Mucosa of descending colon (tissue), 3 donors: ENCODE measurements around the gene BCKDK. TPM values are rescaled to one million over a fixed set of nuclear protein-coding genes. Genes with fewer than 3 reads are reported as not detected.

Experiments used
- ATAC-seq: fragments of 200-7000 bp; cut with Tn5 transposase; one replicate; pipeline ENCODE4 v1.9.1; 2020; ENCODE audit warnings: mild to moderate bottlenecking, moderate library complexity
- DNase-seq, 3 donors: peaks; one replicate each; pipeline ENCODE4 v3.0.0-alpha.2; 2020
- H3K36me3 ChIP-seq: fragments of 200-600 bp; one replicate; pipeline ENCODE4 v1.8.0; 2021; ENCODE audit warnings: low read depth, mild to moderate bottlenecking
- H3K4me1 ChIP-seq: fragments of 200-600 bp; one replicate; pipeline ENCODE4 v1.8.0; 2021; ENCODE audit warnings: low read depth, mild to moderate bottlenecking
- H3K4me3 ChIP-seq: fragments of 200-600 bp; one replicate; pipeline ENCODE4 v1.8.0; 2021; ENCODE audit warnings: mild to moderate bottlenecking
- H3K9me3 ChIP-seq: fragments of 200-600 bp; one replicate; pipeline ENCODE4 v1.8.0; 2021; ENCODE audit warnings: mild to moderate bottlenecking
- CTCF ChIP-seq: fragments of 200-600 bp; IDR thresholded peaks from one replicate; pipeline ENCODE4 v1.8.0; 2022; ENCODE audit warnings: antibody characterized with exemption, mild to moderate bottlenecking
- intact Hi-C, 2 donors: fragments of 100-400 bp; cut with DNase I in 1 of 2; cut with micrococcal nuclease in 1 of 2; formaldehyde crosslinking; loops; one replicate each; pipeline versions ENCODE4 v1.11.0 to v1.11.1; 2022; cut with DNase I, micrococcal nuclease
- total RNA-seq, 3 donors: library from RNA; stranded (reverse); fragmentation: NEBNext Ultra II Directional in 2 of 3; extraction: Animal tissue kit (Norgen Biotek cat#: 25700) in 2 of 3; gene quantifications; one replicate each; pipeline versions ENCODE4 v1.2.1 to v1.2.4, GENCODE V29; 2021 to 2023
- donor health status: DM: no; HTN: no; CAD: no; lungs with moderate emphysema.
- donor health status: DM: no; HTN: no; CAD: no.
- donor health status: DM: no; HTN: yes; CAD: no.

The BCKDK gene
- total RNA-seq, 3 donors from 2014 or later = 31.7 to 40.1 (median 36.6) TPM

- H3K9me3 ChIP-seq = no peaks in the 10 kb centered on the region
- ATAC-seq = peak; percentile 60
- peaks cover 71% of the 10 kb centered on the region for H3K4me1 ChIP-seq
- no peaks in the 10 kb centered on the region for H3K36me3 ChIP-seq
- intact Hi-C loops = no loop called here
- no peak for TF ChIP-seq CTCF
- H3K4me3 ChIP-seq = no peak overlapping the region
- peak; percentile 82 to 84 (median 83) for DNase-seq
These were observed 23.7 kb downstream of the BCKDK start for GRCh38 chr16:31131841-31132271.

- Histone ChIP-seq H3K4me1 (peaks cover 67% of the 10 kb centered on the region), H3K9me3 (no peaks in the 10 kb centered on the region), H3K36me3 (no peaks in the 10 kb centered on the region), H3K4me3 (no peak overlapping the region)
- DNase-seq (peak in 1 of 3 donors; percentile 58), ATAC-seq (no peak)
- no peak for TF ChIP-seq CTCF
- intact Hi-C loops = no loop called here
These were observed 24.3 kb downstream of the BCKDK start for GRCh38 chr16:31132303-31132979.

- ATAC-seq = no peak
- peaks cover 61% of the 10 kb centered on the region for H3K4me1 ChIP-seq
- H3K4me3 ChIP-seq = no peak overlapping the region
- no peaks in the 10 kb centered on the region for H3K9me3 ChIP-seq
- intact Hi-C loops = no loop called here
- no peak for TF ChIP-seq CTCF
- no peak for DNase-seq
- no peaks in the 10 kb centered on the region for H3K36me3 ChIP-seq
These were observed 24.9 kb downstream of the BCKDK start for GRCh38 chr16:31133046-31133501.

- TF ChIP-seq CTCF = no peak
- DNase-seq (peak in 1 of 3 donors; percentile 46), ATAC-seq (no peak)
- no peaks in the 10 kb centered on the region for H3K9me3 ChIP-seq
- intact Hi-C loops = no loop called here
- H3K36me3 ChIP-seq = no peaks in the 10 kb centered on the region
- H3K4me1 ChIP-seq = peaks cover 56% of the 10 kb centered on the region
- H3K4me3 ChIP-seq = peak overlapping the region; percentile 46
These were observed 25.9 kb downstream of the BCKDK start for GRCh38 chr16:31134091-31134571.

- DNase-seq (peak; percentile 80), ATAC-seq (peak; percentile 36)
- no peaks in the 10 kb centered on the region for H3K9me3 ChIP-seq
- H3K4me3 ChIP-seq = peak overlapping the region; percentile 46
- no peaks in the 10 kb centered on the region for H3K36me3 ChIP-seq
- intact Hi-C loops = no loop called here
- no peak for TF ChIP-seq CTCF
- H3K4me1 ChIP-seq = peaks cover 54% of the 10 kb centered on the region
These were observed 26.7 kb downstream of the BCKDK start for GRCh38 chr16:31134625-31135534.
